GM23338 (cell line): ENCODE results near the gene FBXW8. TPM values are rescaled to one million over a fixed set of nuclear protein-coding genes. Genes with fewer than 3 reads are reported as not detected.

Experiments used
- ATAC-seq: fragments of 200-7000 bp; cut with Tn5 transposase; 3 replicates; pipeline ENCODE4 v1.9.1; 2020
- DNase-seq: peaks from one replicate; pipeline ENCODE4 v3.0.0-alpha.2; 2015; ENCODE audit warnings: low spot score
- H2AFZ ChIP-seq: fragments of 200-600 bp; sonication (generic); 2 replicates; pipeline ENCODE4 v1.8.0; 2016; ENCODE audit warnings: antibody characterized with exemption, mild to moderate bottlenecking, moderate library complexity
- H3F3A ChIP-seq: fragments of 200-600 bp; sonication (generic); replicated peaks from 2 replicates; pipeline ENCODE4 v1.8.0; 2017; ENCODE audit warnings: antibody characterized with exemption, mixed run types, low read depth
- H3K27ac ChIP-seq: fragments of 200-600 bp; sonication (generic); 2 replicates; pipeline ENCODE4 v1.6.1; 2016; ENCODE audit warnings: low read depth
- H3K27me3 ChIP-seq: fragments of 200-600 bp; sonication (generic); 2 replicates; pipeline ENCODE4 v1.8.0; 2016; ENCODE audit warnings: mild to moderate bottlenecking, mixed run types, moderate library complexity; ENCODE audit not compliant: insufficient read depth
- H3K36me3 ChIP-seq: fragments of 200-600 bp; sonication (generic); 2 replicates; pipeline ENCODE4 v1.8.0; 2016; ENCODE audit warnings: mild to moderate bottlenecking; ENCODE audit not compliant: insufficient read depth
- H3K4me1 ChIP-seq: fragments of 200-600 bp; sonication (generic); 2 replicates; pipeline ENCODE4 v1.8.0; 2016; ENCODE audit warnings: mild to moderate bottlenecking, moderate library complexity; ENCODE audit not compliant: insufficient read depth
- H3K4me2 ChIP-seq: fragments of 200-600 bp; sonication (generic); 2 replicates; pipeline ENCODE4 v1.7.1; 2017; ENCODE audit warnings: mixed run types
- H3K4me3 ChIP-seq: fragments of 200-600 bp; sonication (generic); 2 replicates; pipeline ENCODE4 v1.6.1; 2016; ENCODE audit warnings: mixed run types
- H3K79me2 ChIP-seq: fragments of 200-600 bp; sonication (generic); replicated peaks from 2 replicates; pipeline ENCODE4 v1.8.0; 2017; ENCODE audit warnings: mild to moderate bottlenecking; ENCODE audit not compliant: insufficient read depth
- H3K9me2 ChIP-seq: fragments of 200-600 bp; sonication (generic); 2 replicates; pipeline ENCODE4 v1.8.0; 2017; ENCODE audit not compliant: insufficient read depth
- H4K20me1 ChIP-seq: fragments of 200-600 bp; sonication (generic); replicated peaks from 2 replicates; pipeline ENCODE4 v1.8.0; 2017; ENCODE audit warnings: mild to moderate bottlenecking; ENCODE audit not compliant: insufficient read depth
- H3K27ac Mint-ChIP-seq: 2 replicates; pipeline ENCODE4 v1.8.0; 2020; ENCODE audit warnings: inconsistent platforms, mild to moderate bottlenecking, moderate library complexity, mixed read lengths
- H3K27me3 Mint-ChIP-seq: 3 replicates; pipeline ENCODE4 v1.8.0; 2022; ENCODE audit warnings: low read depth, mild to moderate bottlenecking, moderate library complexity, mixed read lengths, inconsistent platforms; ENCODE audit not compliant: insufficient read depth, poor library complexity
- H3K36me3 Mint-ChIP-seq: 3 replicates; pipeline ENCODE4 v1.8.0; 2021; ENCODE audit warnings: low read depth, mild to moderate bottlenecking, inconsistent platforms, moderate library complexity, mixed read lengths
- H3K4me1 Mint-ChIP-seq: 3 replicates; pipeline ENCODE4 v1.8.0; 2020; ENCODE audit warnings: mild to moderate bottlenecking, inconsistent platforms, mixed read lengths
- H3K4me3 Mint-ChIP-seq: 3 replicates; pipeline ENCODE4 v1.8.0; 2021; ENCODE audit warnings: moderate library complexity, mild to moderate bottlenecking, inconsistent platforms, mixed read lengths
- H3K9me3 Mint-ChIP-seq: 3 replicates; pipeline ENCODE4 v1.8.0; 2020; ENCODE audit warnings: moderate library complexity, mild to moderate bottlenecking, inconsistent platforms, mixed read lengths
- CREB1 ChIP-seq: fragments of 250-450 bp; sonication (Bioruptor Pico); IDR thresholded peaks from 2 replicates; pipeline ENCODE4 v1.5.0; 2020; ENCODE audit warnings: low read depth, mild to moderate bottlenecking, moderate library complexity
- EZH2 ChIP-seq: fragments of 200-600 bp; sonication (generic); IDR thresholded peaks from one replicate; pipeline ENCODE4 v1.8.0; 2017; ENCODE audit warnings: antibody characterized with exemption, mild to moderate bottlenecking, low read depth; ENCODE audit not compliant: unreplicated experiment
- EZH2phosphoT487 ChIP-seq: fragments of 200-600 bp; sonication (generic); IDR thresholded peaks from one replicate; pipeline ENCODE4 v1.8.1; 2018; ENCODE audit warnings: antibody characterized with exemption; ENCODE audit not compliant: unreplicated experiment
- JUNB ChIP-seq: IDR thresholded peaks from one replicate; pipeline ENCODE4 v1.6.1; 2016; ENCODE audit warnings: antibody characterized with exemption; ENCODE audit not compliant: unreplicated experiment
- NANOG ChIP-seq: IDR thresholded peaks from 2 replicates; pipeline ENCODE4 v1.6.1; 2016; ENCODE audit warnings: antibody characterized with exemption, borderline replicate concordance
- POLR2AphosphoS5 ChIP-seq: IDR thresholded peaks from 2 replicates; pipeline ENCODE4 v1.6.1; 2016; ENCODE audit warnings: antibody characterized with exemption, low read depth
- STAT1 ChIP-seq: IDR thresholded peaks from one replicate; pipeline ENCODE4 v1.6.1; 2016; ENCODE audit warnings: antibody characterized with exemption; ENCODE audit not compliant: unreplicated experiment
- ZNF114 ChIP-seq: fragments of 250-450 bp; sonication (Bioruptor Pico); IDR thresholded peaks from 2 replicates; pipeline ENCODE4 v1.5.0; 2020; ENCODE audit warnings: mild to moderate bottlenecking, moderate library complexity
- ZNF331 ChIP-seq: fragments of 250-450 bp; sonication (Bioruptor Pico); IDR thresholded peaks from 2 replicates; pipeline ENCODE4 v1.5.0; 2020; ENCODE audit warnings: low read depth, mild to moderate bottlenecking, moderate library complexity
- polyA plus RNA-seq: library from polyadenylated mRNA; unstranded; fragments of >200 nt; fragmentation: Nextera tagmentation; extraction: Ambion mirVana; gene quantifications from 2 replicates; pipeline ENCODE4 v1.2.1, GENCODE V29; 2016
- total RNA-seq: library from RNA; depleted of rRNA; stranded (reverse); fragments of >200 nt; shearing (Covaris generic); gene quantifications from 2 replicates; pipeline ENCODE4 v1.2.3, GENCODE V29; 2014
- TF ChIP-seq, protein P1 (sequence below): IDR thresholded peaks from 2 replicates; pipeline ENCODE4 v1.6.1; 2016; ENCODE audit warnings: antibody characterized with exemption
- TF ChIP-seq, protein P2 (sequence below): fragments of 250-450 bp; sonication (Bioruptor Pico); IDR thresholded peaks from 2 replicates; pipeline ENCODE4 v1.5.0; 2020; ENCODE audit warnings: mild to moderate bottlenecking, moderate library complexity
- TF ChIP-seq, protein P3 (sequence below), 2 experiments: fragments of 200-600 bp in 1 of 2; sonication (generic) in 1 of 2; conservative IDR thresholded peaks; 2 replicates each; pipeline versions ENCODE4 v1.5.1 to v1.6.1; 2016 to 2017; ENCODE audit warnings: antibody characterized with exemption in 2 of 2, low read depth in 2 of 2, mild to moderate bottlenecking in 2 of 2, moderate library complexity in 1 of 2
- TF ChIP-seq, protein P4 (sequence below): IDR thresholded peaks from one replicate; pipeline ENCODE4 v1.6.1; 2018; ENCODE audit warnings: antibody characterized with exemption; ENCODE audit not compliant: unreplicated experiment

FBXW8 gene
- total and polyA plus RNA-seq, 2 experiments from 2014 or later, result 4.6 to 13.9 TPM

DNA sequence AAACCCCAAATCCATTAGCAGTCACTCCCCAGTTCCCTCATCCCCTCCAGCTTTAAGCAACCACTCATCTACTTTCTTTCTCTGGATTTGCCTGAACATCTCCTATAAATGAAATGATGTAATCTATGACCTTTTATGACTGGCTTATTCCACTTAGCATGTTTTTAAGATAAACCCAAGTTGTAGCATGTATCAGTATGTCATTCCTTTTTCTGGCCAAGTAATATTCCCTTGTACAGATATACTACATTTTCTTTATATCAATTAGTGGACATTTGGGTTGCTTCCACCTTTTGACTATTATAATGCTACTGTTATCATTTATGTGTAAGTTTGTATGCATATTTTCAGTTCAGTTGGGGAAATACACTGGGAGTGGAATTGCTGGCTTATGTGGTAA, 105.1 kb downstream of the FBXW8 start:
- DNase-seq (no peak), ATAC-seq (no peak)
- no peak overlapping the region for H3K4me3 Mint-ChIP-seq
- Histone ChIP-seq H4K20me1 (no peaks in the 10 kb centered on the region; the same call in 1 of the 2 replicates), H3K79me2 (no peaks in the 10 kb centered on the region), H2AFZ (no peak overlapping the region), H3K27ac (no peak overlapping the region), H3F3A (no peaks in the 10 kb centered on the region), H3K4me2 (no peak overlapping the region), H3K9me2 (no peaks in the 10 kb centered on the region), H3K4me3 (no peak overlapping the region), H3K4me1 (peaks cover 15% of the 10 kb centered on the region), H3K27me3 (no peaks in the 10 kb centered on the region), H3K36me3 (no peaks in the 10 kb centered on the region)
- peaks cover 35% of the 10 kb centered on the region for H3K4me1 Mint-ChIP-seq
- H3K27ac Mint-ChIP-seq, result no peak overlapping the region
- peaks cover 39% of the 10 kb centered on the region for H3K36me3 Mint-ChIP-seq
- no peaks in the 10 kb centered on the region for H3K9me3 Mint-ChIP-seq
- TF ChIP-seq NANOG (no peak), EZH2 (no peak), ZNF114 (CRISPR knock-in tag) (no peak), STAT1 (no peak), EZH2phosphoT487 (no peak), POLR2AphosphoS5 (no peak), ZNF331 (CRISPR knock-in tag) (no peak), CREB1 (no peak), JUNB (no peak)
- TF ChIP-seq, protein P1, sequence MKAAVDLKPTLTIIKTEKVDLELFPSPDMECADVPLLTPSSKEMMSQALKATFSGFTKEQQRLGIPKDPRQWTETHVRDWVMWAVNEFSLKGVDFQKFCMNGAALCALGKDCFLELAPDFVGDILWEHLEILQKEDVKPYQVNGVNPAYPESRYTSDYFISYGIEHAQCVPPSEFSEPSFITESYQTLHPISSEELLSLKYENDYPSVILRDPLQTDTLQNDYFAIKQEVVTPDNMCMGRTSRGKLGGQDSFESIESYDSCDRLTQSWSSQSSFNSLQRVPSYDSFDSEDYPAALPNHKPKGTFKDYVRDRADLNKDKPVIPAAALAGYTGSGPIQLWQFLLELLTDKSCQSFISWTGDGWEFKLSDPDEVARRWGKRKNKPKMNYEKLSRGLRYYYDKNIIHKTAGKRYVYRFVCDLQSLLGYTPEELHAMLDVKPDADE, result no peak
- TF ChIP-seq, protein P2, sequence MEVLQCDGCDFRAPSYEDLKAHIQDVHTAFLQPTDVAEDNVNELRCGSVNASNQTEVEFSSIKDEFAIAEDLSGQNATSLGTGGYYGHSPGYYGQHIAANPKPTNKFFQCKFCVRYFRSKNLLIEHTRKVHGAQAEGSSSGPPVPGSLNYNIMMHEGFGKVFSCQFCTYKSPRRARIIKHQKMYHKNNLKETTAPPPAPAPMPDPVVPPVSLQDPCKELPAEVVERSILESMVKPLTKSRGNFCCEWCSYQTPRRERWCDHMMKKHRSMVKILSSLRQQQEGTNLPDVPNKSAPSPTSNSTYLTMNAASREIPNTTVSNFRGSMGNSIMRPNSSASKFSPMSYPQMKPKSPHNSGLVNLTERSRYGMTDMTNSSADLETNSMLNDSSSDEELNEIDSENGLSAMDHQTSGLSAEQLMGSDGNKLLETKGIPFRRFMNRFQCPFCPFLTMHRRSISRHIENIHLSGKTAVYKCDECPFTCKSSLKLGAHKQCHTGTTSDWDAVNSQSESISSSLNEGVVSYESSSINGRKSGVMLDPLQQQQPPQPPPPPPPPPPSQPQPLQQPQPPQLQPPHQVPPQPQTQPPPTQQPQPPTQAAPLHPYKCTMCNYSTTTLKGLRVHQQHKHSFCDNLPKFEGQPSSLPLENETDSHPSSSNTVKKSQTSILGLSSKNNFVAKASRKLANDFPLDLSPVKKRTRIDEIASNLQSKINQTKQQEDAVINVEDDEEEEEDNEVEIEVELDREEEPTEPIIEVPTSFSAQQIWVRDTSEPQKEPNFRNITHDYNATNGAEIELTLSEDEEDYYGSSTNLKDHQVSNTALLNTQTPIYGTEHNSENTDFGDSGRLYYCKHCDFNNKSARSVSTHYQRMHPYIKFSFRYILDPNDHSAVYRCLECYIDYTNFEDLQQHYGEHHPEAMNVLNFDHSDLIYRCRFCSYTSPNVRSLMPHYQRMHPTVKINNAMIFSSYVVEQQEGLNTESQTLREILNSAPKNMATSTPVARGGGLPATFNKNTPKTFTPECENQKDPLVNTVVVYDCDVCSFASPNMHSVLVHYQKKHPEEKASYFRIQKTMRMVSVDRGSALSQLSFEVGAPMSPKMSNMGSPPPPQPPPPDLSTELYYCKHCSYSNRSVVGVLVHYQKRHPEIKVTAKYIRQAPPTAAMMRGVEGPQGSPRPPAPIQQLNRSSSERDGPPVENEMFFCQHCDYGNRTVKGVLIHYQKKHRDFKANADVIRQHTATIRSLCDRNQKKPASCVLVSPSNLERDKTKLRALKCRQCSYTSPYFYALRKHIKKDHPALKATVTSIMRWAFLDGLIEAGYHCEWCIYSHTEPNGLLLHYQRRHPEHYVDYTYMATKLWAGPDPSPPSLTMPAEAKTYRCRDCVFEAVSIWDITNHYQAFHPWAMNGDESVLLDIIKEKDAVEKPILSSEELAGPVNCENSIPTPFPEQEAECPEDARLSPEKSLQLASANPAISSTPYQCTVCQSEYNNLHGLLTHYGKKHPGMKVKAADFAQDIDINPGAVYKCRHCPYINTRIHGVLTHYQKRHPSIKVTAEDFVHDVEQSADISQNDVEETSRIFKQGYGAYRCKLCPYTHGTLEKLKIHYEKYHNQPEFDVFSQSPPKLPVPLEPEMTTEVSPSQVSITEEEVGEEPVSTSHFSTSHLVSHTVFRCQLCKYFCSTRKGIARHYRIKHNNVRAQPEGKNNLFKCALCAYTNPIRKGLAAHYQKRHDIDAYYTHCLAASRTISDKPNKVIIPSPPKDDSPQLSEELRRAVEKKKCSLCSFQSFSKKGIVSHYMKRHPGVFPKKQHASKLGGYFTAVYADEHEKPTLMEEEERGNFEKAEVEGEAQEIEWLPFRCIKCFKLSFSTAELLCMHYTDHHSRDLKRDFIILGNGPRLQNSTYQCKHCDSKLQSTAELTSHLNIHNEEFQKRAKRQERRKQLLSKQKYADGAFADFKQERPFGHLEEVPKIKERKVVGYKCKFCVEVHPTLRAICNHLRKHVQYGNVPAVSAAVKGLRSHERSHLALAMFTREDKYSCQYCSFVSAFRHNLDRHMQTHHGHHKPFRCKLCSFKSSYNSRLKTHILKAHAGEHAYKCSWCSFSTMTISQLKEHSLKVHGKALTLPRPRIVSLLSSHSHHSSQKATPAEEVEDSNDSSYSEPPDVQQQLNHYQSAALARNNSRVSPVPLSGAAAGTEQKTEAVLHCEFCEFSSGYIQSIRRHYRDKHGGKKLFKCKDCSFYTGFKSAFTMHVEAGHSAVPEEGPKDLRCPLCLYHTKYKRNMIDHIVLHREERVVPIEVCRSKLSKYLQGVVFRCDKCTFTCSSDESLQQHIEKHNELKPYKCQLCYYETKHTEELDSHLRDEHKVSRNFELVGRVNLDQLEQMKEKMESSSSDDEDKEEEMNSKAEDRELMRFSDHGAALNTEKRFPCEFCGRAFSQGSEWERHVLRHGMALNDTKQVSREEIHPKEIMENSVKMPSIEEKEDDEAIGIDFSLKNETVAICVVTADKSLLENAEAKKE (CRISPR knock-in tag), result no peak
- TF ChIP-seq, protein P3, sequence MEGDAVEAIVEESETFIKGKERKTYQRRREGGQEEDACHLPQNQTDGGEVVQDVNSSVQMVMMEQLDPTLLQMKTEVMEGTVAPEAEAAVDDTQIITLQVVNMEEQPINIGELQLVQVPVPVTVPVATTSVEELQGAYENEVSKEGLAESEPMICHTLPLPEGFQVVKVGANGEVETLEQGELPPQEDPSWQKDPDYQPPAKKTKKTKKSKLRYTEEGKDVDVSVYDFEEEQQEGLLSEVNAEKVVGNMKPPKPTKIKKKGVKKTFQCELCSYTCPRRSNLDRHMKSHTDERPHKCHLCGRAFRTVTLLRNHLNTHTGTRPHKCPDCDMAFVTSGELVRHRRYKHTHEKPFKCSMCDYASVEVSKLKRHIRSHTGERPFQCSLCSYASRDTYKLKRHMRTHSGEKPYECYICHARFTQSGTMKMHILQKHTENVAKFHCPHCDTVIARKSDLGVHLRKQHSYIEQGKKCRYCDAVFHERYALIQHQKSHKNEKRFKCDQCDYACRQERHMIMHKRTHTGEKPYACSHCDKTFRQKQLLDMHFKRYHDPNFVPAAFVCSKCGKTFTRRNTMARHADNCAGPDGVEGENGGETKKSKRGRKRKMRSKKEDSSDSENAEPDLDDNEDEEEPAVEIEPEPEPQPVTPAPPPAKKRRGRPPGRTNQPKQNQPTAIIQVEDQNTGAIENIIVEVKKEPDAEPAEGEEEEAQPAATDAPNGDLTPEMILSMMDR (conservative IDR thresholded peaks at IDR 0.05; ENCODE audit: low read depth in 2 of 2), result no peak
- TF ChIP-seq, protein P4, sequence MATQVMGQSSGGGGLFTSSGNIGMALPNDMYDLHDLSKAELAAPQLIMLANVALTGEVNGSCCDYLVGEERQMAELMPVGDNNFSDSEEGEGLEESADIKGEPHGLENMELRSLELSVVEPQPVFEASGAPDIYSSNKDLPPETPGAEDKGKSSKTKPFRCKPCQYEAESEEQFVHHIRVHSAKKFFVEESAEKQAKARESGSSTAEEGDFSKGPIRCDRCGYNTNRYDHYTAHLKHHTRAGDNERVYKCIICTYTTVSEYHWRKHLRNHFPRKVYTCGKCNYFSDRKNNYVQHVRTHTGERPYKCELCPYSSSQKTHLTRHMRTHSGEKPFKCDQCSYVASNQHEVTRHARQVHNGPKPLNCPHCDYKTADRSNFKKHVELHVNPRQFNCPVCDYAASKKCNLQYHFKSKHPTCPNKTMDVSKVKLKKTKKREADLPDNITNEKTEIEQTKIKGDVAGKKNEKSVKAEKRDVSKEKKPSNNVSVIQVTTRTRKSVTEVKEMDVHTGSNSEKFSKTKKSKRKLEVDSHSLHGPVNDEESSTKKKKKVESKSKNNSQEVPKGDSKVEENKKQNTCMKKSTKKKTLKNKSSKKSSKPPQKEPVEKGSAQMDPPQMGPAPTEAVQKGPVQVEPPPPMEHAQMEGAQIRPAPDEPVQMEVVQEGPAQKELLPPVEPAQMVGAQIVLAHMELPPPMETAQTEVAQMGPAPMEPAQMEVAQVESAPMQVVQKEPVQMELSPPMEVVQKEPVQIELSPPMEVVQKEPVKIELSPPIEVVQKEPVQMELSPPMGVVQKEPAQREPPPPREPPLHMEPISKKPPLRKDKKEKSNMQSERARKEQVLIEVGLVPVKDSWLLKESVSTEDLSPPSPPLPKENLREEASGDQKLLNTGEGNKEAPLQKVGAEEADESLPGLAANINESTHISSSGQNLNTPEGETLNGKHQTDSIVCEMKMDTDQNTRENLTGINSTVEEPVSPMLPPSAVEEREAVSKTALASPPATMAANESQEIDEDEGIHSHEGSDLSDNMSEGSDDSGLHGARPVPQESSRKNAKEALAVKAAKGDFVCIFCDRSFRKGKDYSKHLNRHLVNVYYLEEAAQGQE, result no peak
- H3K27me3 Mint-ChIP-seq, result peaks cover 2% of the 10 kb centered on the region
